MM.1S (cell line): ENCODE data around the gene TTC28.

Experiments
- EZH2 ChIP-seq: fragments of 300-600 bp; sonication (generic); optimal IDR thresholded peaks from 2 replicates; pipeline ENCODE3; 2017; ENCODE audit warnings: low read depth, mild to moderate bottlenecking, antibody characterized with exemption, low read length, mixed read lengths
- EZH2phosphoT487 ChIP-seq: fragments of 300-600 bp; sonication (generic); IDR thresholded peaks from 2 replicates; pipeline ENCODE4 v1.6.1; 2018; ENCODE audit warnings: antibody characterized with exemption, low read length
- TF ChIP-seq, protein P1 (sequence below): fragments of 300-600 bp; sonication (generic); IDR thresholded peaks from 2 replicates; pipeline ENCODE4 v1.5.1; 2016; ENCODE audit warnings: antibody characterized with exemption, low read length, mixed read lengths

- TF ChIP-seq, protein P1, sequence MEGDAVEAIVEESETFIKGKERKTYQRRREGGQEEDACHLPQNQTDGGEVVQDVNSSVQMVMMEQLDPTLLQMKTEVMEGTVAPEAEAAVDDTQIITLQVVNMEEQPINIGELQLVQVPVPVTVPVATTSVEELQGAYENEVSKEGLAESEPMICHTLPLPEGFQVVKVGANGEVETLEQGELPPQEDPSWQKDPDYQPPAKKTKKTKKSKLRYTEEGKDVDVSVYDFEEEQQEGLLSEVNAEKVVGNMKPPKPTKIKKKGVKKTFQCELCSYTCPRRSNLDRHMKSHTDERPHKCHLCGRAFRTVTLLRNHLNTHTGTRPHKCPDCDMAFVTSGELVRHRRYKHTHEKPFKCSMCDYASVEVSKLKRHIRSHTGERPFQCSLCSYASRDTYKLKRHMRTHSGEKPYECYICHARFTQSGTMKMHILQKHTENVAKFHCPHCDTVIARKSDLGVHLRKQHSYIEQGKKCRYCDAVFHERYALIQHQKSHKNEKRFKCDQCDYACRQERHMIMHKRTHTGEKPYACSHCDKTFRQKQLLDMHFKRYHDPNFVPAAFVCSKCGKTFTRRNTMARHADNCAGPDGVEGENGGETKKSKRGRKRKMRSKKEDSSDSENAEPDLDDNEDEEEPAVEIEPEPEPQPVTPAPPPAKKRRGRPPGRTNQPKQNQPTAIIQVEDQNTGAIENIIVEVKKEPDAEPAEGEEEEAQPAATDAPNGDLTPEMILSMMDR, result no peak
- TF ChIP-seq EZH2phosphoT487, result no peak
- TF ChIP-seq EZH2, result no peak
Measured at GRCh38 chr22:28023774-28024173, 655.9 kb downstream of the TTC28 start.
